HL-60/S4 treated with phorbol 12-myristate 13-acetate at 8.2 ng/mL for 4 days and 3 days (cell line): ENCODE results near the gene NUDT19.
"Not testable (repeated sequence)": the region's sequence is repeated elsewhere in the genome, so short reads cannot be mapped to it uniquely, and the experiment has no call there.

Source experiments
- in situ Hi-C: fragments of 300-500 bp; cut with MboI; formaldehyde crosslinking; loops from 2 replicates; pipeline ENCODE4 v1.15.0; 2022; ENCODE audit warnings: low sequenced_read_pairs

NUDT19 gene

DNA sequence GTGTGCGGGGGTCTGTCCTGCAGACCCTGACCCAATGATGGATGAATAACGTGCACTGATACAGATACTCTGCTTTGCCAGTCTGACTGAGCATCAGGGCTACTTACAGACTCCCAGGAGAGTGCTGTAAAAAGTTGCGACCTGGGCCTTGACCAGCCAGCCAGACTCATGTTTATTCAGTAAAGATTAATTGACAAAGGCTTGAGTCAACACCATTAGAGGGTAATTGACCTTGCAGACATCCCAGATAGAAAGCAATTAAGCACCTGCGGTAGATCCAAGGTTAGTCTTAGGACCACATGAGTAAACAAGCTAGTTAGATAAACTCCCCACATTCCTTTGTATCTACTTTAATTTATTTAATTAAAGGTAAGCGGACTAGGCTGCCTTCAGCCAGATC is 10.4 kb downstream of the NUDT19 start:
- in situ Hi-C loops, result no loop called here

- in situ Hi-C loops, result not testable (repeated sequence)
Measured at GRCh38 chr19:32704006-32704405, 12.4 kb downstream of the NUDT19 start.

DNA sequence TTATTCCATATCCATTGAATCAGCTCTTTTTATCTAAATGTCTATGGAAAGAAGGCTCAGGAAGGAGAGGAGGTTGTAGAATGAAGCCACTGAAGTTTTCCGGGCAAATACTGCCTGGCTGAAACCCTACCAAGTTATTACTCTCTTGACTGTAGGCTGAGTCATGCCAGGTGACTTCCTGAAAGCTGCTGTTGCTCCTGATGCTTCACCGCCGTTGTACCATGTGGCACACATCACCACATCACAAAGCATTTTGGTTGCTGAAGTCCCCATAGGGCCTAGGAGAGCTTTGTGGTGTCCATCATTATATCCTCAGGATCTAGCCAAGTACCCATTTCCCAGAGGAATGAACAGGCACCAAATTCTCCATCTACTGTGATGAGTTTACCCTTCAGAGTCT is 16.8 kb downstream of the NUDT19 start:
- in situ Hi-C loops, result no loop called here

DNA sequence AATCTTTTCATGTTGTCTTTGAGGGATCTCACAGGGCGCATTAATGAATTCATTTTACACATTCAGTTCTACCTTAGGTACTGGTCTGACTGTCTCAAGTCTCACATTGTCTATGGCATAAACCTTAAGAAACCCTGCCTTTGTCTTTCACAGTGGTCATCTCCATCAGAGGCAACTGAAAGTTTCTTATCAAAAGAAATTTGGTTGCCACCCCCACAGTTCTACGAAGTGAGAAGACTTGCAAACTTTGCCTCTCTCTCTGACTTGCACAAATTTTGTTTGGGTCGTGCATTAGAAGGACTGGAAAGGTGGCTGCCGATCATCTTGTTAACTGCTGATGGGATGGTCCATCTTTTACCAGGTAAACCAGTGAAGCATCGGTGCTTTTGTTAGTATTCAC is 17.4 kb downstream of the NUDT19 start:
- in situ Hi-C loops, result no loop called here

GRCh38 chr19:32711747-32712146 is 20.1 kb downstream of the NUDT19 start:
- in situ Hi-C loops, result no loop called here

DNA sequence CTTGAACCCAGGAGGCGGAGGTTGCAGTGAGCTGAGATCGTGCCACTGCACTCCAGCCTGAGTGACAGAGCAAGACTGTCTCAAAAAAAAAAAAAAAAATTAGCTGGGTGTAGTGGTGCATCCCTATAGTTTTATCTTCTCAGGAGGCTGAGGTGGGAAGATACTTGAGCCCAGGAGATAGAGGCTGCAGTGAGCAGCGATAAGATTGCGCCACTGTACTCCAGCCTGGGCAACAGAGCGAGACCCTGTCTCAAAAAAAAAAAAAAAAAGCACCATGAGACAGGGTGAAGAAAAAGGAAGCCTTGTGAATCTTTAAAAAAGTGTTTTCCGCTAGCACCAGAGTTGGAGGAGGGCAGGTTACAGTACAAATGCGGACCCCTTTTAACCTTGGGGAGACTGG is 24.6 kb downstream of the NUDT19 start:
- in situ Hi-C loops, result not testable (repeated sequence)

- in situ Hi-C loops, result no loop called here
Measured at GRCh38 chr19:32717496-32717895, 25.9 kb downstream of the NUDT19 start.

GRCh38 chr19:32718286-32718685 is 26.7 kb downstream of the NUDT19 start:
- in situ Hi-C loops, result no loop called here

DNA sequence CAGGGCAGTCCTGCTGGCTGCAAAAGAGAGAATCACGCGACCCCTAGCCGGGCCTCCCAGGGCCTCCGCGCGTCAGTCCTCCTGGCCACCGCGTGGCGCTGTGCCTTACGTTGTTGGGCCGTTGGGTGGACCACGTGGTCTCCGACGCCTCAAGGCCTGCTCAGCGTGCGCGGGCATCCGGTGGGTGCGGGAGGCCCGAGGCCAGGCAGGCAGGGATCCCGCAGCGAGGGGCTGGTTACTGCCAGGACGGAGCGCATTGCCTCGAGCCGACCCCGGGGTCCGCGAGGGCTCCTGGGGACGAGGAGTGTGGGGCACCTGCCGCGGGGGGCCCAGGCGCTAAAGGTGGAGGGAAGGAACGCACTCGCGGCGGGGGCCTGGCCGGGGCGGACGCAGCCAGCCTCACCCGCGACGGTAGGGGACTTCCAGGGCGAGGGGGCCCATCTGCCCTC is 28.0 kb downstream of the NUDT19 start, which contains the start of gene TDRD12:
Gene TDRD12 (plus strand): TSS at position 157 of the 449 bp plus-strand sequence. CDS start 306 bp downstream, outside the sequence.
- in situ Hi-C loops, result no loop called here

DNA sequence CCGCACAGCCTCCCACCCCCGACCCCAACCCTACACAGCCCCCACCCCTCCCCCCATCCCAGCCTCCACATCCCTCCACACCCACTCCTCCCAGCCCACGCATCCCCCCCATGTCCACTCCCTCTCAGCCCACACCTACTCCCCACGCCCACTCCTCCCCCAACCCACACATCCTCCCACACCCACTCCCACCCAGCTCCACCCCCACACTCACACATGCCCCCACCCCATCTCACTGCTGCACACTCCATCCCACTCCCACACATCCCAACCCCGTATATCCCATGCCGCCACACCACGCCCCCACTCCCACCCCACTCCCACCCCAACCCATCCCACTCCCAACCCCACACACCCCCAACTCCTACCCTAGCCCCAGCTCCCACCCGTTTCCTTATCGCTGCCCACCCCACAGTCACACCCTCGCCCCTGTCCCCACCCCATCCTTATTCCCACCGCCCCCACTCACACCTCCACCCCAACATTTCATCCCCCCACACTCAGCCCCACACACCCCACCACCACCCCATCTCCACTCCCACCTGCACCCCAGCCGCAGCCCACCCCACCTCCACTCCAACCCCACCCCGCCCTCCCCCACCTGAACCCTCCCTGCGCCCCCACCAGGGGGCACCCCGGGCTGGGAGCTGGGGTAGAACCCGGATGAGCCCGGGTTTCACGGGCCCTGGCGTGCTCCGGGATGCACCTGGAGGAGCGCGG is 28.8 kb downstream of the NUDT19 start:
- in situ Hi-C loops, result no loop called here

DNA sequence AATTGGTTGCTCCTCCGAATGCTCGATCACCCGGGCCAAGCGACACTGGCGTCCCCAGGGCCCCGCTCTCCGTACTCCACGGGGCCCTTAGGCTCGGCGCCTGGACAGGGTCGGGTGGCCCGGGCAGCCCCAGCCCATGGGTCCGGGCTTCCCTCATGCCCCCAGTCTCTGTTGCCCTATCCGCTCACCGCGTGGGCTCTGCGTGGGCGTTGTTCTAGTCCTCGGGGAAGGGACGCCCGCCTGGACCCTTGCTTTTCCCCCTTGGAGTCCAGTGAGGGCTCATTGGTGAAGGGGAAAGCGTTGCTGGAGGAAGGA is 29.3 kb downstream of the NUDT19 start:
- in situ Hi-C loops, result no loop called here

- in situ Hi-C loops, result no loop called here
Measured at GRCh38 chr19:32735936-32736335, 44.3 kb downstream of the NUDT19 start.

DNA sequence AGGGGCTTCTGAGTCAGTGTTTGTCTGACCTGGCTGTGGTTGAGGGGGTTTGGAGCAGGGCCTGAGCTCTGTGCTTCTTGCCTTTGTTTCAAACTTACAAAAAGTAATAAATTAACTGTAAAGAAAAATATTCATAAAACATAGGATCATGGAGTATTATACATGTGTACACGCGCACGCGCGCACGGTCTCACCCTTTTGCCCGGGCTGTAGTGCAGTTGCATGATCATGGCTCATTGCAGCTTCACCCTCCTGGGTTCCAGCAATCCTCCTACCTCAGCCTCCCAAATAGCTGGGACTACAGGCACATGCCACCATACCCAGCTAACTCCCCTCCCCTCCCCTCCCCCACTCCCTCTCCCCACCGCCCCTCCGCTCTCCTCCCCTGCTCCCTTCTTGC is 51.4 kb downstream of the NUDT19 start:
- in situ Hi-C loops, result no loop called here

DNA sequence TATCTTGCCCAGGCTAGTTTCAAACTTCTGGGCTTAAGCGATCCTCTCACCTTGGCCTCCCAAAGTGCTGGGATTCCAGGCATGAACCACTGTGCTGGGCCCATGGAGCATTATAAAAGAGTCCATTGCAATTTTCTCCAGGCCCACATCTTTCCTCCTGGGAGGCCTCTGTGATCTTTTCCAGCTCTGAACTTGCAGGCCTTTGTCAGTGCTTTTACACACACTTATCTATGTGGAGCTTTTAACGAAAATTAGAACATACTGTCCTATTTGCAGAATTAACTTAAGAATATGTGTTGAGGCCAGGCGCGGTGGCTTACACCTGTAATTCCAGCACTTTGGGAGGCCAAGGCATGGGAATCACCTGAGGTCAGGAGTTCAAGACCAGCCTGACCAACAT is 51.8 kb downstream of the NUDT19 start:
- in situ Hi-C loops, result no loop called here

DNA sequence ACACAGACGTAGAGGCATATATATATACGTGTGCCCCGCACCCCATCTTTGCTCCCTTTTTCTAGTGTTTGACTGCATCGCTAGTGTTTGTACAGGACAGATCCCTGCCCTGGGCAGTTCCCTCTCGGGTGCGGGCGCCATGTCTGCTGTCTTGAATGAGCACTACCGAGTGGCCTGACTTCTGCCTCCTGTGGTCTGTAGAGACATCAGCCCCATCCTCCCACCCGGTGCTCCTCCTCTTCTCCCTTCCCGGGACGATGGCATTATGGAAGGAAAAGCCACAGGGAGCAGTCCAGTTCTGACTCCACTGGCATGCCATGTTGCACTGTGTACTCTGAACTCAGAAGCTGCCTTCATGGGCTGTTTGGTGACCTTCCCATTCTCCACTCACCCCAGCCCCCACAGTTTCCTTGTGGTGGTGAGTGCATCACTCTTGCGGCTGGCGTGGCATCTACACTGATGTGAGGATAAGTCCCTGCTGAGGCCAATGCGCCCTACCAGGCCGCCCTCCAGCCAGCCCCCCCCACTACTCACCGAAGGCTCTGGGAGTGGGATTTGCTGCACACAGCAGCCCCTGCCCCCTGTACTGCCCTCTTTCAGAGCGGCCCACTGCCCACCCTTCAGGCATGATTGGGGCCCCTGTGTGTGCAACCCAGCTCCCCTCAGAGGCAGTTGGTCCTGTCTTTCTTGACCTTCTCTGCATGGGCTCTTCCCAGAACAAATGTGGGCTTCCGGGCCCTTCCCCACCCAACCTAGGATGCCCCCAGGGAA is 53.1 kb downstream of the NUDT19 start:
- in situ Hi-C loops, result no loop called here

DNA sequence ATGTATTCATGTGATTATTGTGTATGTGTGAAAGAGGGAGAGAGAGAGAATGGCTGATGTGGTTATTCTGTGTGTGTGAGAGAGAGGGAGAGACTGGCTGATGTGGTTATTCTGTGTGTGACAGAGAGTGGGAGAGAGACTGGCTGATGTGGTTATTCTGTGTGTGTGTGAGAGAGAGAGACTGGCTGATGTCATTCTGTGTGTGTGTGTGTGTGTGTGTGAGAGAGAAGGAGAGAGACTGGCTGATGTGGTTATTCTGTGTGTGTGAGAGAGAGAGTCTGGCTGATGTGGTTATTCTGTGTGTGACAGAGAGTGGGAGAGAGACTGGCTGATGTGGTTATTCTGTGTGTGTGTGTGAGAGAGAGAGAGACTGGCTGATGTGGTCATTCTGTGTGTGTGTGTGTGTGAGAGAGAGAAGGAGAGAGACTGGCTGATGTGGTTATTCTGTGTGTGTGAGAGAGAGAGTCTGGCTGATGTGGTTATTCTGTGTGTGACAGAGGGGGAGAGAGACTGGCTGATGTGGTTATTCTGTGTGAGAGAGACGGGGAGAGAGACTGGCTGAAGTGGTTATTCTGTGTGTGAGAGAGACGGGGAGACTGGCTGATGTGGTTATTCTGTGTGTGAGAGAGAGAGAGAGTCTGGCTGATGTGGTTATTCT is 54.1 kb downstream of the NUDT19 start:
- in situ Hi-C loops, result not testable (repeated sequence)

DNA sequence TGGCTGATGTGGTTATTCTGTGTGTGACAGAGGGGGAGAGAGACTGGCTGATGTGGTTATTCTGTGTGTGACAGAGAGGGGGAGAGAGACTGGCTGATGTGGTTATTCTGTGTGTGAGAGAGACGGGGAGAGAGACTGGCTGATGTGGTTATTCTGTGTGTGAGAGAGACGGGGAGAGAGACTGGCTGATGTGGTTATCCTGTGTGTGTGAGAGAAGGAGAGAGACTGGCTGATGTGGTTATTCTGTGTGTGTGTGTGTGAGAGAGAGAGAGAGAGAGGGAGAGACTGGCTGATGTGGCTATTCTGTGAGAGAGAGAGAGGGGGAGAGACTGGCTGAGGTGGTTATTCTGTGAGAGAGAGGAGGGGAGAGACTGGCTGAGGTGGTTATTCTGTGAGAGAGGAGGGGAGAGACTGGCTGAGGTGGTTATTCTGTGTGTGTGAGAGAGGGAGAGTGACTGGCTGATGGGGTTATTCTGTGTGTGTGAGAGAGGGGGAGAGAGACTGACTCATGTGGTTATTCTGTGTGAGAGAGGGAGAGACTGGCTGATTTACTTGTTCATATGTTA is 55.1 kb downstream of the NUDT19 start:
- in situ Hi-C loops, result not testable (repeated sequence)

- in situ Hi-C loops, result no loop called here
Measured at GRCh38 chr19:32748497-32748896, 56.9 kb downstream of the NUDT19 start.

GRCh38 chr19:32748948-32749347 is 57.3 kb downstream of the NUDT19 start:
- in situ Hi-C loops, result no loop called here

- in situ Hi-C loops, result no loop called here
Measured at GRCh38 chr19:32749361-32749760, 57.7 kb downstream of the NUDT19 start.

GRCh38 chr19:32750441-32751055 is 58.9 kb downstream of the NUDT19 start:
- in situ Hi-C loops, result no loop called here
